Upper lobe of right lung (tissue), 1 donor: ENCODE data around the gene ADCY10. TPM values are rescaled to one million over a fixed set of nuclear protein-coding genes. Genes with fewer than 3 reads are reported as not detected.
A peak's percentile ranks its signal among the peaks of the same experiment; 100 is the strongest.

Experiments used
- ATAC-seq: fragments of 200-7000 bp; cut with Tn5 transposase; one replicate; pipeline ENCODE4 v1.9.1; 2020; ENCODE audit warnings: mild to moderate bottlenecking, moderate library complexity
- DNase-seq: peaks from one replicate; pipeline ENCODE4 v3.0.0-alpha.2; 2020
- H3K27ac ChIP-seq: fragments of 200-600 bp; one replicate; pipeline ENCODE4 v1.8.0; 2022
- H3K27me3 ChIP-seq: fragments of 200-600 bp; one replicate; pipeline ENCODE4 v1.8.0; 2022; ENCODE audit warnings: mild to moderate bottlenecking
- H3K36me3 ChIP-seq: fragments of 200-600 bp; one replicate; pipeline ENCODE4 v1.8.0; 2022
- H3K4me1 ChIP-seq: fragments of 200-600 bp; one replicate; pipeline ENCODE4 v1.8.0; 2022
- H3K4me3 ChIP-seq: fragments of 200-600 bp; one replicate; pipeline ENCODE4 v1.8.0; 2022; ENCODE audit warnings: mild to moderate bottlenecking
- H3K9me3 ChIP-seq: fragments of 200-600 bp; one replicate; pipeline ENCODE4 v1.8.0; 2022
- CTCF ChIP-seq: fragments of 200-600 bp; IDR thresholded peaks from one replicate; pipeline ENCODE4 v1.8.0; 2022; ENCODE audit warnings: antibody characterized with exemption
- intact Hi-C: fragments of 100-400 bp; cut with DNase I; formaldehyde crosslinking; loops from one replicate; pipeline ENCODE4 v1.11.0; 2022
- total RNA-seq: library from RNA; stranded (reverse); fragmentation: NEBNext Ultra II Directional; extraction: Animal tissue kit (Norgen Biotek cat#: 25700); gene quantifications from one replicate; pipeline ENCODE4 v1.2.1, GENCODE V29; 2021
- donor health status: DM: no; HTN: yes; CAD: no; lungs with severe emphysema.

The ADCY10 gene
- total RNA-seq, 1 donor from 2014 or later: 0.29 TPM

- intact Hi-C loops: no loop called here
- ATAC-seq (no peak), DNase-seq (no peak)
Measured at GRCh38 chr1:167802235-167802634, 111.7 kb downstream of the ADCY10 start.

GRCh38 chr1:167800251-167800650 lies 113.7 kb downstream of the ADCY10 start:
- no peak overlapping the region for H3K4me3 ChIP-seq
- peaks cover 20% of the 10 kb centered on the region for H3K4me1 ChIP-seq
- H3K27ac ChIP-seq: no peak overlapping the region
- H3K36me3 ChIP-seq: no peaks in the 10 kb centered on the region
- ATAC-seq: no peak
- DNase-seq: no peak
- intact Hi-C loops: no loop called here
- TF ChIP-seq CTCF: no peak
- no peaks in the 10 kb centered on the region for H3K27me3 ChIP-seq
- H3K9me3 ChIP-seq: no peaks in the 10 kb centered on the region

More at GRCh38 chr1:167802235-167802634, 111.7 kb downstream of the ADCY10 start:
- Histone ChIP-seq H3K4me3 (no peak overlapping the region), H3K9me3 (no peaks in the 10 kb centered on the region), H3K27ac (no peak overlapping the region), H3K4me1 (peaks cover 8% of the 10 kb centered on the region), H3K27me3 (no peaks in the 10 kb centered on the region), H3K36me3 (no peaks in the 10 kb centered on the region)
- no peak for TF ChIP-seq CTCF

GRCh38 chr1:167799747-167800146 lies 114.2 kb downstream of the ADCY10 start:
- peaks cover 20% of the 10 kb centered on the region for H3K4me1 ChIP-seq
- ATAC-seq (no peak), DNase-seq (no peak)
- H3K27ac ChIP-seq: no peak overlapping the region
- no peak overlapping the region for H3K4me3 ChIP-seq
- no peaks in the 10 kb centered on the region for H3K36me3 ChIP-seq
- no peaks in the 10 kb centered on the region for H3K27me3 ChIP-seq
- no peaks in the 10 kb centered on the region for H3K9me3 ChIP-seq
- intact Hi-C loops: loop anchor here (10.0 kb wide), 1 partner anchor 75 kb away; the partner anchor contains the start of gene MPZL1
- no peak for TF ChIP-seq CTCF

GRCh38 chr1:167798952-167799351 lies 115.0 kb downstream of the ADCY10 start:
- ATAC-seq: no peak
- Histone ChIP-seq H3K9me3 (no peaks in the 10 kb centered on the region), H3K36me3 (no peaks in the 10 kb centered on the region), H3K4me1 (peaks cover 20% of the 10 kb centered on the region), H3K27ac (no peak overlapping the region), H3K27me3 (no peaks in the 10 kb centered on the region), H3K4me3 (no peak overlapping the region)
- no peak for TF ChIP-seq CTCF
- DNase-seq: no peak
- intact Hi-C loops: loop anchor here (10.0 kb wide), 1 partner anchor 74 kb away; the partner anchor contains the start of gene MPZL1

GRCh38 chr1:167797015-167797414 lies 116.9 kb downstream of the ADCY10 start:
- H3K27me3 ChIP-seq: no peaks in the 10 kb centered on the region
- peak; percentile 73 for DNase-seq
- TF ChIP-seq CTCF: no peak
- H3K4me1 ChIP-seq: peaks cover 18% of the 10 kb centered on the region
- H3K9me3 ChIP-seq: no peaks in the 10 kb centered on the region
- H3K4me3 ChIP-seq: no peak overlapping the region
- peak; percentile 98 for ATAC-seq
- no peaks in the 10 kb centered on the region for H3K36me3 ChIP-seq
- intact Hi-C loops: loop anchor here (10.0 kb wide), 1 partner anchor 72 kb away; the partner anchor contains the start of gene MPZL1
- H3K27ac ChIP-seq: peak overlapping the region; percentile 70
